Karpas-422 (cell line): ENCODE results near the gene SLCO1A2. TPM values are rescaled to one million over a fixed set of nuclear protein-coding genes. Genes with fewer than 3 reads are reported as not detected.
"Not testable (repeated sequence)": the region's sequence is repeated elsewhere in the genome, so short reads cannot be mapped to it uniquely, and the experiment has no call there.

ENCODE experiments used
- DNase-seq: peaks from one replicate; pipeline ENCODE4 v3.0.0-alpha.2; 2015
- H2AFZ ChIP-seq: fragments of 200-600 bp; sonication (generic); 2 replicates; pipeline ENCODE4 v1.6.1; 2014; ENCODE audit warnings: antibody characterized with exemption, low read length, mixed read lengths
- H3K27ac ChIP-seq: fragments of 200-600 bp; sonication (generic); 2 replicates; pipeline ENCODE4 v1.5.1; 2014; ENCODE audit warnings: mild to moderate bottlenecking, low read length, moderate library complexity
- H3K27me3 ChIP-seq: fragments of 200-600 bp; sonication (generic); 2 replicates; pipeline ENCODE4 v1.6.1; 2014; ENCODE audit warnings: low read length, mixed read lengths
- H3K36me3 ChIP-seq: fragments of 200-600 bp; sonication (generic); 2 replicates; pipeline ENCODE4 v1.6.1; 2014; ENCODE audit warnings: low read length, mixed read lengths; ENCODE audit not compliant: insufficient read depth
- H3K4me1 ChIP-seq: fragments of 200-600 bp; sonication (generic); 2 replicates; pipeline ENCODE4 v1.6.1; 2014; ENCODE audit warnings: mild to moderate bottlenecking, low read length, mixed read lengths
- H3K4me2 ChIP-seq: fragments of 200-600 bp; sonication (generic); 2 replicates; pipeline ENCODE4 v1.6.1; 2014; ENCODE audit warnings: low read length, low read depth, mild to moderate bottlenecking; ENCODE audit not compliant: poor library complexity, severe bottlenecking
- H3K4me3 ChIP-seq: fragments of 200-600 bp; sonication (generic); 2 replicates; pipeline ENCODE4 v1.5.1; 2014; ENCODE audit warnings: mild to moderate bottlenecking, antibody characterized with exemption, low read length, mixed read lengths
- H3K79me2 ChIP-seq: fragments of 200-600 bp; sonication (generic); 2 replicates; pipeline ENCODE4 v1.6.1; 2014; ENCODE audit warnings: mild to moderate bottlenecking, low read length, mixed read lengths
- H3K9ac ChIP-seq: fragments of 200-600 bp; sonication (generic); 2 replicates; pipeline ENCODE4 v1.6.0; 2014; ENCODE audit warnings: low read length
- H3K9me2 ChIP-seq: fragments of 200-600 bp; sonication (generic), shearing (Covaris generic); replicated peaks from 2 replicates; pipeline ENCODE4 v1.6.0; 2014; ENCODE audit warnings: mild to moderate bottlenecking, low read length, moderate library complexity; ENCODE audit not compliant: insufficient read depth
- H3K9me3 ChIP-seq: fragments of 300-700, 200-600 bp; sonication (generic); 2 replicates; pipeline ENCODE4 v1.6.1; 2014; ENCODE audit warnings: low read length, mixed read lengths
- H4K20me1 ChIP-seq: fragments of 200-600 bp; sonication (generic); 2 replicates; pipeline ENCODE4 v1.6.1; 2014; ENCODE audit warnings: mild to moderate bottlenecking, antibody characterized with exemption, low read length, low read depth; ENCODE audit not compliant: insufficient read depth
- total RNA-seq: library from RNA; depleted of rRNA; stranded (reverse); fragments of >200 nt; shearing (Covaris generic); gene quantifications from 2 replicates; pipeline ENCODE4 v1.2.3, GENCODE V29; 2014; ENCODE audit warnings: low replicate concordance; rRNA removed

Gene SLCO1A2, protein sequence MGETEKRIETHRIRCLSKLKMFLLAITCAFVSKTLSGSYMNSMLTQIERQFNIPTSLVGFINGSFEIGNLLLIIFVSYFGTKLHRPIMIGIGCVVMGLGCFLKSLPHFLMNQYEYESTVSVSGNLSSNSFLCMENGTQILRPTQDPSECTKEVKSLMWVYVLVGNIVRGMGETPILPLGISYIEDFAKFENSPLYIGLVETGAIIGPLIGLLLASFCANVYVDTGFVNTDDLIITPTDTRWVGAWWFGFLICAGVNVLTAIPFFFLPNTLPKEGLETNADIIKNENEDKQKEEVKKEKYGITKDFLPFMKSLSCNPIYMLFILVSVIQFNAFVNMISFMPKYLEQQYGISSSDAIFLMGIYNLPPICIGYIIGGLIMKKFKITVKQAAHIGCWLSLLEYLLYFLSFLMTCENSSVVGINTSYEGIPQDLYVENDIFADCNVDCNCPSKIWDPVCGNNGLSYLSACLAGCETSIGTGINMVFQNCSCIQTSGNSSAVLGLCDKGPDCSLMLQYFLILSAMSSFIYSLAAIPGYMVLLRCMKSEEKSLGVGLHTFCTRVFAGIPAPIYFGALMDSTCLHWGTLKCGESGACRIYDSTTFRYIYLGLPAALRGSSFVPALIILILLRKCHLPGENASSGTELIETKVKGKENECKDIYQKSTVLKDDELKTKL
- total RNA-seq: not detected in 2 replicates

DNA sequence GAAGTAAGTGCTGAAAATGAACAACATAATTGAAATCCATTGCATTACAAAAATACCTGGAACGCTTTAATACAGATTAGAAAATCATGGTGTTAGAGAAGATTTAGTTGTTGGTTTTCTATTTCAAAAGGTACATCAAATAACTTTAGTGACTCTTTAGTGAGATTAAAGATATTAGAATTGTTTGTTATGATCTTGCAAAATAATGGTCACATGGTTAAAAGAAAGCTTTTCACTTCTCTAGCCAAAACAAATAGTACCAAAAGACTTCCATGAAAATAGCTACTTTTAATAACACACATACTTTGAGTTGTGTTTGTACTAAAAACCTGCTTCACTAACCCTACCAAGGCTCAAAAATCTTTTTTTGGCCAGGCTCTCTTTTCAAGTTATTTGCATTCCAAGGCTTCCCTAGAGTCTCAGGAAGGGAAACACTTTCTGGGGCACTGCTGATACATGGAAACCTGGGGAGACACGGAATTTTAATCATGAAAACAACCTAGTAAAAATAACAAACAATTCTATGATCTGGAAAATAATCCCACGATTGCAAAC is at the start of gene SLCO1A2:
Gene SLCO1A2 (minus strand): TSS at position 147 of the 555 bp plus-strand sequence. CDS start 270 bp downstream, outside the sequence.
- no peak within 1 kb of the TSS for H3K4me2 ChIP-seq
- no peaks in the 10 kb centered on the region for H3K36me3 ChIP-seq
- no peak within 1 kb of the TSS for H3K4me3 ChIP-seq
- H3K27ac ChIP-seq: no peak within 1 kb of the TSS
- no peak within 1 kb of the TSS for H3K9ac ChIP-seq
- H3K79me2 ChIP-seq: no peaks in the 10 kb centered on the region
- no peak within 1 kb of the TSS for H2AFZ ChIP-seq
- H4K20me1 ChIP-seq: no peaks in the 10 kb centered on the region
- no peaks in the 10 kb centered on the region for H3K9me2 ChIP-seq
- no peaks in the 10 kb centered on the region for H3K4me1 ChIP-seq
- no peak for DNase-seq
- peaks cover 12% of the 10 kb centered on the region; the same call in 1 of the 2 replicates for H3K9me3 ChIP-seq
- no peaks in the 10 kb centered on the region for H3K27me3 ChIP-seq

DNA sequence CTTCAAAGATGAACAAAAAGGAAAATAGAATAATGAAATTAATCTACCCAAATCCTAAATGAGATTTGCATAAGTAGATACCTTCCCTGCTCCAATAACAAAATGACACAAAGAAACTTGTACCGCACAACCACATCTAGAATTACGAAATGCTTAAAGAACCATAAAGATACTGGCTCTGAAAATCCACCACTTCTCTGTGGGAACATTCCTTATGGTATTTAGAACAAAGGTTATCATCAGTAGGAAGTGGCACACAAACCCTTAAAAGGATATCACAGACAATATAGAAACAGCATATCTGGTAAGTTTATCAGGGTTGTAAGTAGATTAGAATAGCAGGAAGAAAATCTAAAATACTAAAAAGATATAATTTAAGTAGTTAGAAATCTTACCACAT is 49.5 kb upstream of the SLCO1A2 start:
- no peak for DNase-seq

DNA sequence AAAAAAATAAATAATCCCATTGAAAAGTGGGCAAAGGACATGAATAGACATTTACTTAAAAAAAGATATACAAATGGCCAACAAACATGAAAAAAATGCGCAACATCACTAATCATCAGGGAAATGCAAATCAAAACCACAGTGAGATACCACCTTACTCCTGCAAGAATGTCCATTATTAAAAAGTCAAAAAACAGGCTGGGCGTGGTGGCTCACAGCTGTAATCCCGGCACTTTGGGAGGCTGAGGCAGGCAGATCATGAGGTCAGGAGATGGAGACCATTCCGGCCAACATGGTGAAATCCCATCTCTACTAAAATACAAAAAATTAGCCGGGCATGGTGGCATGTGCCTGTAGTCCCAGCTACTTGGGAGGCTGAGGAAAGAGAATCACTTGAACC is 46.6 kb upstream of the SLCO1A2 start:
- not testable (repeated sequence) for H3K79me2 ChIP-seq, H3K9me3 ChIP-seq, H3K4me2 ChIP-seq, DNase-seq, H2AFZ ChIP-seq, H3K27ac ChIP-seq, H3K4me3 ChIP-seq, H3K27me3 ChIP-seq, H3K9me2 ChIP-seq, H3K4me1 ChIP-seq, H3K9ac ChIP-seq, H3K36me3 ChIP-seq, H4K20me1 ChIP-seq

More for the DNA sequence above, 49.5 kb upstream of the SLCO1A2 start:
- H3K9me2 ChIP-seq: no peaks in the 10 kb centered on the region
- H3K4me1 ChIP-seq: no peaks in the 10 kb centered on the region
- no peak overlapping the region for H3K9ac ChIP-seq
- H3K27me3 ChIP-seq: no peaks in the 10 kb centered on the region
- no peaks in the 10 kb centered on the region for H3K36me3 ChIP-seq
- H3K27ac ChIP-seq: no peak overlapping the region
- no peak overlapping the region for H3K4me3 ChIP-seq
- H2AFZ ChIP-seq: no peak overlapping the region
- no peaks in the 10 kb centered on the region for H3K79me2 ChIP-seq
- H3K4me2 ChIP-seq: no peak overlapping the region
- no peaks in the 10 kb centered on the region for H4K20me1 ChIP-seq
- H3K9me3 ChIP-seq: no peaks in the 10 kb centered on the region

DNA sequence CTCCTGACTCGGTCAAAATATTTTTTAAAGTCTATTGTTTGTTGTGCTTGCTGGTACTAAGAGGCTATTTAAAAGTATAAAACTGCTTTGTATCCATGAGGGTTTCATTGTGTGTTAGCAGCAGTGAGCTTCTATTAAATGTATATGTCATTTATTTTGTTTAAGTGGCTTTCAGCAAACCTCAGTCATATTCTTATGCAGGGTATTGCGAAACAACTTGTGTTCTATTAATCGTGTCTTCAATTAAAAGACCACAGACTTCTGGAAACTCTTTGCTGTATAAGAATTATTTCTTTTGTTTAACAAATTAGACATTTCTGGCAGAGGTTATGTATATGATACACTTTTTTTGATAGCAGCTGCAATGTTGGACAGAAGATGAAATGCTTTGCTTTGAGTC is 44.5 kb upstream of the SLCO1A2 start:
- no peaks in the 10 kb centered on the region for H3K36me3 ChIP-seq
- no peak overlapping the region for H3K9ac ChIP-seq
- no peak overlapping the region for H2AFZ ChIP-seq
- H3K27ac ChIP-seq: no peak overlapping the region
- H3K9me3 ChIP-seq: no peaks in the 10 kb centered on the region
- no peaks in the 10 kb centered on the region for H3K4me1 ChIP-seq
- no peaks in the 10 kb centered on the region for H3K27me3 ChIP-seq
- H3K4me3 ChIP-seq: no peak overlapping the region
- no peaks in the 10 kb centered on the region for H3K79me2 ChIP-seq
- H3K9me2 ChIP-seq: no peaks in the 10 kb centered on the region
- H3K4me2 ChIP-seq: no peak overlapping the region
- DNase-seq: no peak
- no peaks in the 10 kb centered on the region for H4K20me1 ChIP-seq

DNA sequence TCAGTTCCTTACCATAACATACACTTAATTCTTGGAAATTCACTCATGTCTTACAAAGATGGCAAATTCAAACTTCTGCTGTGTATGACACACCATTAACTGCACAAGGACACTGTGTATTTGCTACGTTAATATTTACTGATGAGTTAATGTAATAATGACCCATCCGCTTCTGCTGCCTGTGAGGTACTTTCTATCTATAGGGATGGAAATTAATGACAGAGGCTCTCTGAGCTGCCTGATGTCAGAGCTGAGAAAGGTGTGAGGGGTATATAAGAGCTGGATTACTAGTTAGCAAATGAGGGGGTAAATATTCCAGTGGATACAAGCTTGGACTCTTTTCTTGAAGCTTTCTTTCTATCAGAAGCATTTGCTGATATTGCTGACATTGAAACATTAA is 37.9 kb upstream of the SLCO1A2 start, which contains the start of gene IAPP:
Gene IAPP (plus strand): TSS at position 301 of the 400 bp plus-strand sequence. CDS start 450 bp downstream, outside the sequence.
- Histone ChIP-seq H3K9me2 (no peaks in the 10 kb centered on the region), H2AFZ (no peak within 1 kb of the TSS), H4K20me1 (no peaks in the 10 kb centered on the region), H3K36me3 (no peaks in the 10 kb centered on the region), H3K9me3 (no peaks in the 10 kb centered on the region), H3K9ac (no peak within 1 kb of the TSS), H3K79me2 (no peaks in the 10 kb centered on the region), H3K27ac (no peak within 1 kb of the TSS), H3K4me3 (no peak within 1 kb of the TSS), H3K4me1 (no peaks in the 10 kb centered on the region), H3K4me2 (no peak within 1 kb of the TSS), H3K27me3 (no peaks in the 10 kb centered on the region)
- no peak for DNase-seq

DNA sequence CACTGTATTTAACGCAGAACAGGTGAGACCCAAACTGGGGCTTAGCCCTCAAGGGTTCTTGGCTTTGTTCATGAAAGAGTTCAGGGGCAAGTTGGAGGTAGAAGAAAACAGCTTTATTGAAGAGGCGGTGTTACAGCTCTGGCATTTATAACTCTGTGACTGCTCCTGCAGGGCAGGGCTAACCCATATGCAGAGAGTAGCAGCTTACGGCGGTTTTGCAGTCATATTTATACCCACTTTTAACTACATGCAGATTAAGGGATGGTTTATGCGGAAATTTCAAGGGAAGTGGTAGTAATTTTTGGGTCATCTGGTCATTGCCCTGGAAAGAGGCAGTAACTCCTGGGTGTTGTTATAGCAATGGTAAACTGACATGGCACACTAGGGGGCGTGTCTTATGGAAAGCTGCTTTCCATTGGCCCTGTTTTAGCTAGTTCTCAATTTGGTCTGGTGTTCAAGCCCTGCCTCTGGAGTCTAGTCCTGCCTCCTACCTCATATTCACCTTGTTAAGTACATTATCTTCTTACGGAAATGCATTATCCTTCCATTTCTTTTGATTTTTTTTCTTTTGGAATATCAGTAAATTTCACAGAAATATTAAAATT is 36.2 kb upstream of the SLCO1A2 start:
- H3K4me3 ChIP-seq: no peak overlapping the region
- peak; percentile 51 for DNase-seq
- H3K27me3 ChIP-seq: no peaks in the 10 kb centered on the region
- H3K36me3 ChIP-seq: no peaks in the 10 kb centered on the region
- no peaks in the 10 kb centered on the region for H4K20me1 ChIP-seq
- H3K9ac ChIP-seq: no peak overlapping the region
- no peak overlapping the region for H3K4me2 ChIP-seq
- no peaks in the 10 kb centered on the region for H3K79me2 ChIP-seq
- no peak overlapping the region; the same call in 1 of the 2 replicates for H2AFZ ChIP-seq
- H3K9me2 ChIP-seq: no peaks in the 10 kb centered on the region
- H3K4me1 ChIP-seq: no peaks in the 10 kb centered on the region
- no peak overlapping the region for H3K27ac ChIP-seq
- H3K9me3 ChIP-seq: no peaks in the 10 kb centered on the region

DNA sequence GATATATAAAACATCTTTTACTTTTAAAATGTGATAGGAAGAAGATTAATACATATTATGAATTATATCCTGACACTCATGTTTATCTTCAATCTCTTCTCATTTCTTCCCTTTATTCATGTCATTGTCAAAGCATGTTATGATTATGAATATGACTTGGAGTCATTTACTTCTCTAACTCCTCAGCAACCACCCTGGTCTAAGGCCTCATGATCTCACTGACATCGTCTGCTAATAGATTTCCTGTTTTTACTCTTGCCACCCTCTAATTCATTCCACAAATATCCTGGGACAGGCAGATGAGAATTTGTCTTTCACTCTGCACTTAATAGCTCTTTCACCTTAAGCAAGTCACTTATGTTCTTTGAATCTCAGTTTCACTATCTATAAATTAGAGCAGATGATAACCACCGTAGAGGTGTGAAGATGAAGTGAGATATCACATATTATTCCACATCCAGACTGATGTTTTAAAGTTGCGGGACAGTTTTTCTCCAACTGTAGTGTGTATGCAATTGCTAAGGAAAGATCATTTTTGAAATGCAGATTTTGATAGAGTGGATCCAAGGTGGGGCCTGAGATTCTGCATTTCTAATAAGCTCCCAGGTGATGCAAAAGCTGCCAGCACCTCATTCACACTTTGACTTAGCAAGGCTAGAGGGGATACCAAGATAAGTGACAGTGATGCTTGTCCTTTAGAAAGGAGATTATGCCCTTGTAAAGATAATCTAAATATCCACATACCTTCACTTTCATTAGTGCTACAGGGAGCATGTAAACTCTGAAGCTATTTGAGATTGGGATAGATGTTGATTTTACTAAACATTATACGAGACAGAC is 34.6 kb upstream of the SLCO1A2 start:
- Histone ChIP-seq H4K20me1 (no peaks in the 10 kb centered on the region), H3K4me2 (no peak overlapping the region), H3K9me2 (no peaks in the 10 kb centered on the region), H2AFZ (no peak overlapping the region), H3K79me2 (no peaks in the 10 kb centered on the region), H3K27ac (no peak overlapping the region), H3K36me3 (no peaks in the 10 kb centered on the region), H3K4me3 (no peak overlapping the region), H3K9me3 (no peaks in the 10 kb centered on the region), H3K4me1 (no peaks in the 10 kb centered on the region), H3K9ac (no peak overlapping the region), H3K27me3 (no peaks in the 10 kb centered on the region)
- no peak for DNase-seq
